ENCODE measurements around the gene SEMA3A. TPM values are rescaled to one million over a fixed set of nuclear protein-coding genes. Genes with fewer than 3 reads are reported as not detected.

Gene SEMA3A
- total RNA-seq, 2 experiments from 2014 or later = 0.50 to 0.60 TPM

GRCh38 chr7:84049071-84049836, 145.3 kb downstream of the SEMA3A start:
- H3K36me3 ChIP-seq (ENCODE audit: insufficient read depth, low read length) = no peaks in the 10 kb centered on the region
- no peaks in the 10 kb centered on the region for H3K27me3 ChIP-seq (ENCODE audit: control insufficient read depth in 1 of 2, insufficient read depth in 2 of 2, low read length in 2 of 2)
- H3K27ac ChIP-seq (ENCODE audit: low read depth in 1 of 2, low read length in 2 of 2) = no peak overlapping the region
- no peaks in the 10 kb centered on the region for H3K9me3 Mint-ChIP-seq
- H3K9me3 ChIP-seq (ENCODE audit: control insufficient read depth in 1 of 2, insufficient read depth in 1 of 2, low read length in 2 of 2) = no peaks in the 10 kb centered on the region
- H3K4me3 ChIP-seq (ENCODE audit: low read length) = no peak overlapping the region
- no peak overlapping the region for H3K27ac Mint-ChIP-seq
- DNase-seq = no peak
- no peaks in the 10 kb centered on the region for H3K4me1 Mint-ChIP-seq (ENCODE audit: low read depth)
- TF ChIP-seq, protein P1, sequence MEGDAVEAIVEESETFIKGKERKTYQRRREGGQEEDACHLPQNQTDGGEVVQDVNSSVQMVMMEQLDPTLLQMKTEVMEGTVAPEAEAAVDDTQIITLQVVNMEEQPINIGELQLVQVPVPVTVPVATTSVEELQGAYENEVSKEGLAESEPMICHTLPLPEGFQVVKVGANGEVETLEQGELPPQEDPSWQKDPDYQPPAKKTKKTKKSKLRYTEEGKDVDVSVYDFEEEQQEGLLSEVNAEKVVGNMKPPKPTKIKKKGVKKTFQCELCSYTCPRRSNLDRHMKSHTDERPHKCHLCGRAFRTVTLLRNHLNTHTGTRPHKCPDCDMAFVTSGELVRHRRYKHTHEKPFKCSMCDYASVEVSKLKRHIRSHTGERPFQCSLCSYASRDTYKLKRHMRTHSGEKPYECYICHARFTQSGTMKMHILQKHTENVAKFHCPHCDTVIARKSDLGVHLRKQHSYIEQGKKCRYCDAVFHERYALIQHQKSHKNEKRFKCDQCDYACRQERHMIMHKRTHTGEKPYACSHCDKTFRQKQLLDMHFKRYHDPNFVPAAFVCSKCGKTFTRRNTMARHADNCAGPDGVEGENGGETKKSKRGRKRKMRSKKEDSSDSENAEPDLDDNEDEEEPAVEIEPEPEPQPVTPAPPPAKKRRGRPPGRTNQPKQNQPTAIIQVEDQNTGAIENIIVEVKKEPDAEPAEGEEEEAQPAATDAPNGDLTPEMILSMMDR (IDR thresholded peaks at IDR 0.05) = no peak
- no peaks in the 10 kb centered on the region for H3K4me1 ChIP-seq (ENCODE audit: insufficient read depth, low read length)
- no peak overlapping the region for H3K4me3 Mint-ChIP-seq
- H3K27me3 Mint-ChIP-seq = no peaks in the 10 kb centered on the region
- intact Hi-C loops (cut with DNase I, micrococcal nuclease) = no loop called here
- no peak for ATAC-seq (ENCODE audit: poor library complexity)
- POLR2A ChIA-PET = no interaction called here
- no peaks in the 10 kb centered on the region for H3K36me3 Mint-ChIP-seq (ENCODE audit: low read depth)
- CTCF ChIA-PET = no interaction called here

GRCh38 chr7:84047085-84047484, 147.5 kb downstream of the SEMA3A start:
- H3K4me3 Mint-ChIP-seq = no peak overlapping the region
- no peak for ATAC-seq (ENCODE audit: poor library complexity)
- H3K27ac Mint-ChIP-seq = no peak overlapping the region
- H3K27me3 ChIP-seq (ENCODE audit: control insufficient read depth in 1 of 2, insufficient read depth in 2 of 2, low read length in 2 of 2) = no peaks in the 10 kb centered on the region
- no peak overlapping the region for H3K27ac ChIP-seq (ENCODE audit: low read depth in 1 of 2, low read length in 2 of 2)
- no peaks in the 10 kb centered on the region for H3K27me3 Mint-ChIP-seq
- no peak for DNase-seq
- TF ChIP-seq, protein P1 (IDR thresholded peaks at IDR 0.05) = no peak
- no peak overlapping the region for H3K4me3 ChIP-seq (ENCODE audit: low read length)
- H3K4me1 Mint-ChIP-seq (ENCODE audit: low read depth) = no peaks in the 10 kb centered on the region
- intact Hi-C loops (cut with DNase I, micrococcal nuclease) = no loop called here
- no peaks in the 10 kb centered on the region for H3K9me3 Mint-ChIP-seq
- H3K4me1 ChIP-seq (ENCODE audit: insufficient read depth, low read length) = no peaks in the 10 kb centered on the region
- H3K36me3 ChIP-seq (ENCODE audit: insufficient read depth, low read length) = no peaks in the 10 kb centered on the region
- no peaks in the 10 kb centered on the region for H3K36me3 Mint-ChIP-seq (ENCODE audit: low read depth)
- CTCF ChIA-PET = no interaction called here
- no peaks in the 10 kb centered on the region for H3K9me3 ChIP-seq (ENCODE audit: control insufficient read depth in 1 of 2, insufficient read depth in 1 of 2, low read length in 2 of 2)
- POLR2A ChIA-PET = no interaction called here

DNA sequence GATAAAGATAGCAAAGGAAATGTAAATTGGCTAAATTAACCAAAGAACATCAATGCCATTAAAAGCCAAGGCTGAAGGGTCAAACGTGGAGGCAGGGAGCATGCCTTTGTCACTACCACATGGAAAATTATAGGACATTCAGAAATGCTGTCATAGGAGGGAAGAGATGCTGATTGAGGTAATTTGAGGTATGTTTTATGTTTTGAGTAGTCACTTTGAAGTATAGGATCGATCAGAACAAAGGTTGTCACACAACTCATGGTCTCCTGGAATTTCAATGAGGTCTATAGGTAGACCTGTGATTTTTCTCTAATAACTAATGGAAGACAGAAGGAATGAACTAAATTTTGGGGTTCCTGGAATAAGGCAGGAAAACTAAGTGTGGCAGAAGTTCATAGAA, 149.8 kb downstream of the SEMA3A start:
- H3K27ac ChIP-seq (ENCODE audit: low read depth in 1 of 2, low read length in 2 of 2) = no peak overlapping the region
- Mint-ChIP-seq H3K27ac (no peak overlapping the region), H3K36me3 (ENCODE audit: low read depth) (no peaks in the 10 kb centered on the region), H3K4me3 (no peak overlapping the region), H3K4me1 (ENCODE audit: low read depth) (no peaks in the 10 kb centered on the region), H3K9me3 (no peaks in the 10 kb centered on the region), H3K27me3 (no peaks in the 10 kb centered on the region)
- POLR2A ChIA-PET = no interaction called here
- H3K27me3 ChIP-seq (ENCODE audit: control insufficient read depth in 1 of 2, insufficient read depth in 2 of 2, low read length in 2 of 2) = no peaks in the 10 kb centered on the region
- TF ChIP-seq, protein P1 (IDR thresholded peaks at IDR 0.05) = no peak
- H3K36me3 ChIP-seq (ENCODE audit: insufficient read depth, low read length) = no peaks in the 10 kb centered on the region
- H3K4me1 ChIP-seq (ENCODE audit: insufficient read depth, low read length) = no peaks in the 10 kb centered on the region
- CTCF ChIA-PET = no interaction called here
- intact Hi-C loops (cut with DNase I, micrococcal nuclease) = no loop called here
- H3K9me3 ChIP-seq (ENCODE audit: control insufficient read depth in 1 of 2, insufficient read depth in 1 of 2, low read length in 2 of 2) = no peaks in the 10 kb centered on the region
- ATAC-seq (ENCODE audit: poor library complexity) = no peak
- H3K4me3 ChIP-seq (ENCODE audit: low read length) = no peak overlapping the region
- no peak for DNase-seq

Measured in CD4-positive, alpha-beta T cell (primary cell).